Measurements from ENCODE around the gene TMEM86B.

Gene TMEM86B

GRCh38 chr19:55238030-55238429 is 9.5 kb upstream of the TMEM86B start:
- Histone ChIP-seq H3K4me3 (ENCODE audit: severe bottlenecking) (no peak overlapping the region), H3K4me1 (ENCODE audit: insufficient read depth, poor library complexity, severe bottlenecking) (no peaks in the 10 kb centered on the region), H3K27me3 (ENCODE audit: insufficient read depth, poor library complexity, severe bottlenecking) (no peaks in the 10 kb centered on the region), H3K27ac (ENCODE audit: poor library complexity, severe bottlenecking) (no peak overlapping the region), H3K9me3 (ENCODE audit: severe bottlenecking) (no peaks in the 10 kb centered on the region), H3K36me3 (ENCODE audit: low read depth) (peaks cover 78% of the 10 kb centered on the region)
- TF ChIP-seq CTCF (IDR thresholded peaks at IDR 0.05; ENCODE audit: poor library complexity, severe bottlenecking): no peak
- no peak for ATAC-seq (ENCODE audit: low read depth)
- DNase-seq (ENCODE audit: low spot score): no peak

- Histone ChIP-seq H3K4me3 (ENCODE audit: severe bottlenecking) (no peak overlapping the region), H3K36me3 (ENCODE audit: low read depth) (peaks cover 57% of the 10 kb centered on the region), H3K9me3 (ENCODE audit: severe bottlenecking) (no peaks in the 10 kb centered on the region), H3K27ac (ENCODE audit: poor library complexity, severe bottlenecking) (no peak overlapping the region), H3K27me3 (ENCODE audit: insufficient read depth, poor library complexity, severe bottlenecking) (no peaks in the 10 kb centered on the region), H3K4me1 (ENCODE audit: insufficient read depth, poor library complexity, severe bottlenecking) (no peaks in the 10 kb centered on the region)
- ATAC-seq (ENCODE audit: low read depth) (no peak), DNase-seq (ENCODE audit: low spot score) (no peak)
- TF ChIP-seq CTCF (IDR thresholded peaks at IDR 0.05; ENCODE audit: poor library complexity, severe bottlenecking): no peak
Observed at GRCh38 chr19:55232986-55233385, 4.4 kb upstream of the TMEM86B start.

GRCh38 chr19:55232286-55232602 is 3.7 kb upstream of the TMEM86B start:
- Histone ChIP-seq H3K27ac (ENCODE audit: poor library complexity, severe bottlenecking) (no peak overlapping the region), H3K36me3 (ENCODE audit: low read depth) (peaks cover 52% of the 10 kb centered on the region), H3K4me1 (ENCODE audit: insufficient read depth, poor library complexity, severe bottlenecking) (no peaks in the 10 kb centered on the region), H3K4me3 (ENCODE audit: severe bottlenecking) (no peak overlapping the region), H3K27me3 (ENCODE audit: insufficient read depth, poor library complexity, severe bottlenecking) (no peaks in the 10 kb centered on the region), H3K9me3 (ENCODE audit: severe bottlenecking) (no peaks in the 10 kb centered on the region)
- TF ChIP-seq CTCF (IDR thresholded peaks at IDR 0.05; ENCODE audit: poor library complexity, severe bottlenecking): no peak
- no peak for ATAC-seq (ENCODE audit: low read depth)
- no peak for DNase-seq (ENCODE audit: low spot score)

GRCh38 chr19:55231391-55232285 is 3.1 kb upstream of the TMEM86B start:
- DNase-seq (ENCODE audit: low spot score) (no peak), ATAC-seq (ENCODE audit: low read depth) (no peak; the same call in 2 of the 3 replicates)
- Histone ChIP-seq H3K36me3 (ENCODE audit: low read depth) (peaks cover 53% of the 10 kb centered on the region), H3K4me1 (ENCODE audit: insufficient read depth, poor library complexity, severe bottlenecking) (no peaks in the 10 kb centered on the region), H3K27ac (ENCODE audit: poor library complexity, severe bottlenecking) (no peak overlapping the region), H3K9me3 (ENCODE audit: severe bottlenecking) (no peaks in the 10 kb centered on the region), H3K4me3 (ENCODE audit: severe bottlenecking) (no peak overlapping the region), H3K27me3 (ENCODE audit: insufficient read depth, poor library complexity, severe bottlenecking) (no peaks in the 10 kb centered on the region)
- no peak for TF ChIP-seq CTCF (IDR thresholded peaks at IDR 0.05; ENCODE audit: poor library complexity, severe bottlenecking)

- Histone ChIP-seq H3K4me1 (ENCODE audit: insufficient read depth, poor library complexity, severe bottlenecking) (no peaks in the 10 kb centered on the region), H3K9me3 (ENCODE audit: severe bottlenecking) (no peaks in the 10 kb centered on the region), H3K27me3 (ENCODE audit: insufficient read depth, poor library complexity, severe bottlenecking) (no peaks in the 10 kb centered on the region), H3K36me3 (ENCODE audit: low read depth) (peaks cover 48% of the 10 kb centered on the region), H3K4me3 (ENCODE audit: severe bottlenecking) (no peak overlapping the region), H3K27ac (ENCODE audit: poor library complexity, severe bottlenecking) (no peak overlapping the region)
- TF ChIP-seq CTCF (IDR thresholded peaks at IDR 0.05; ENCODE audit: poor library complexity, severe bottlenecking): no peak
- ATAC-seq (ENCODE audit: low read depth) (no peak), DNase-seq (ENCODE audit: low spot score) (no peak)
Observed at GRCh38 chr19:55230780-55231179, 2.2 kb upstream of the TMEM86B start.
